AG09319 (cell line): ENCODE measurements around the gene CTNNBL1.

Experiments
- DNase-seq: peaks from one replicate; pipeline ENCODE4 v3.0.0-alpha.2; 2010; ENCODE audit warnings: low read depth; ENCODE audit errors: extremely low read depth
- TF ChIP-seq, protein P1 (sequence below): IDR thresholded peaks from 2 replicates; pipeline ENCODE4 v1.5.1; 2011; ENCODE audit warnings: low read depth, mild to moderate bottlenecking, inconsistent platforms, low read length, moderate library complexity

Gene CTNNBL1

DNA sequence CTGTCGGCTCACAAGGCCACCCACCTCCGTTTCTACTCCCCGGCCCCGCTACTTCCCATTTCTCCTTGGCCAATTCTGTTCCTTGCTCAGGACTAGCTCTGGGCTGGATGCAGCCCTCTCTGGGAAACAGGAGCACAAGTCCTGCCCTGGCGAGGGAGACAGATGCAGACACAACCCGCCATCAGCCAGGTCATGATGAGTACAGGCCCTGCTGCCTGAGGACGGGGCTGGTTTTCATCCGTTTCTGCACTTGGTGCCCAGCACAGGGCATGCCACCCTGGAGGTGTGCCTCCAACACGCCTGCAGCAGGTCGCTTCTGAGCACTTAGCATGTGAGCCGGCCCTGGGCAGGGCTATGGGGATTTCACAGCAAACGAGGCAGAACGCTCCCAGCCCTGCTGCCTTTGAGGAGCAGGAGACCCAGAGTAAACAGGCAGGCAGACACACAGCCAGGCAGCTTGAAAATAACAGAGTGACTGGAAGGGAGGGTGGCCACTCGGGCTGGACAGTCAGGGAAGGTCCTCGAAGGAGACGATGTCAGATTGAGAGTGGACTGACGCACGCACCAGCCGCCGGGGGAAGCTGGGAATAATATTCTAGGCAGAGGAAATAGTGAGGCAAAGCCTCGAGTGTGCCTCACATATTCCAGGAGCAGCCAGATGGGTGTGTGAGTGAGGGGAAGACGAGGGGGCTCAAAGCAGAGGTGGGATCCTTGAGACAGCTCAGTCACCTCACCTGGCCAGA is 187.9 kb downstream of the CTNNBL1 start:
- TF ChIP-seq, protein P1, sequence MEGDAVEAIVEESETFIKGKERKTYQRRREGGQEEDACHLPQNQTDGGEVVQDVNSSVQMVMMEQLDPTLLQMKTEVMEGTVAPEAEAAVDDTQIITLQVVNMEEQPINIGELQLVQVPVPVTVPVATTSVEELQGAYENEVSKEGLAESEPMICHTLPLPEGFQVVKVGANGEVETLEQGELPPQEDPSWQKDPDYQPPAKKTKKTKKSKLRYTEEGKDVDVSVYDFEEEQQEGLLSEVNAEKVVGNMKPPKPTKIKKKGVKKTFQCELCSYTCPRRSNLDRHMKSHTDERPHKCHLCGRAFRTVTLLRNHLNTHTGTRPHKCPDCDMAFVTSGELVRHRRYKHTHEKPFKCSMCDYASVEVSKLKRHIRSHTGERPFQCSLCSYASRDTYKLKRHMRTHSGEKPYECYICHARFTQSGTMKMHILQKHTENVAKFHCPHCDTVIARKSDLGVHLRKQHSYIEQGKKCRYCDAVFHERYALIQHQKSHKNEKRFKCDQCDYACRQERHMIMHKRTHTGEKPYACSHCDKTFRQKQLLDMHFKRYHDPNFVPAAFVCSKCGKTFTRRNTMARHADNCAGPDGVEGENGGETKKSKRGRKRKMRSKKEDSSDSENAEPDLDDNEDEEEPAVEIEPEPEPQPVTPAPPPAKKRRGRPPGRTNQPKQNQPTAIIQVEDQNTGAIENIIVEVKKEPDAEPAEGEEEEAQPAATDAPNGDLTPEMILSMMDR, result no peak
- no peak for DNase-seq

DNA sequence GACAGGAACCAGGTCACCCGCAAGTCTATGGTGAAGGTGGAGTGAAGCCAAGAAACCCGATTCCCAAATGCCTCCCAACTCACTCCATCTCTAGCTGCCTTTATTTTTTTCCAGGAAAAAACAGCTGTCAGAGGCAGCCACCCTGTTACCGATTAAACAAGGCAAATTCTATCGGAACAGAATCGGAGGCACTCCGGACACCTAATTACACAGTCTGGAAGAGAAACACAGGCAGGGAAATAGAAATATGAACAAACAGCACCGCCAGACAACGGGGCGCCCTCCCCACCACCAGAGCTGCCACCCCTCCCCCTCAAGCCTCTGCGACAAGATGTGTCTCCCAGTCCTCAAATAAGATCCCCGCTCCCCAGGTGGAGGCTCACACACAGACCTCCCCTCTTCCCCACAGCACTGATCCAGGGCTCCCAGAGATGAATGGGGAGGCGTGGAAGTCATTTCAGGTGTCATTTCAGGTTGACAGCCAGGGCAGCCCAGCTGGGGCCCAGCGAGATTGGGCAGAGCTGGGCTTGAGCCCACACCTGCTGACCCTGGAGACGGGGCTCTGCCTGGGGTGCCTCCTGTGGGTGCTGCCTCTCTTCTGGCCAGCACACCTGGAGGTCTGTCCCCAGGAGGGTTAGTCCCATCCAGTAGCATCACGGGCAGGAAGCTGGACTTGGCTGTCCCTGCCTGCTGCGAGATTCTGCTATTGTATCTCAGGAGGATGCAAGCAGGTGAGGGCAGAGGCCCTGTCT is 189.3 kb downstream of the CTNNBL1 start:
- no peak for DNase-seq
- TF ChIP-seq, protein P1, result no peak

DNA sequence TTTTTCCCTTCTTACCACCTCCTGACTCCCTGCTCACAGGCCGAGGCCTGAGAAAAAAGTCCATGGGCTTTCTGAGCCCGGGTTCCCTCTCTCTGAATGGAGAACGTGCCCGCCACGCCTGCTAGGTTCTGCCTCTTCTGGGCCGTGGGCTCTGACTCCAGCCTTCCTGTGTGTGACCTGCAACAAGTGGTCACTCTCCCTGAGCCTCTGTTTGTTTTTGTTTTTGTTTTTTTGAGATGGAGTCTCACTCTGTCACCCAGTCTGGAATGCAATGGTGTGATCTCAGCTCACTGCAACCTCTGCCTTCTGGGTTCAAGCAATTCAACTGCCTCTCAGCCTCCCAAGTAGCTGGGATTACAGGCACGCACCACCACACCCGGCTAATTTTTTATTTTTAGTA is 191.2 kb downstream of the CTNNBL1 start:
- DNase-seq, result no peak
- TF ChIP-seq, protein P1, result no peak

DNA sequence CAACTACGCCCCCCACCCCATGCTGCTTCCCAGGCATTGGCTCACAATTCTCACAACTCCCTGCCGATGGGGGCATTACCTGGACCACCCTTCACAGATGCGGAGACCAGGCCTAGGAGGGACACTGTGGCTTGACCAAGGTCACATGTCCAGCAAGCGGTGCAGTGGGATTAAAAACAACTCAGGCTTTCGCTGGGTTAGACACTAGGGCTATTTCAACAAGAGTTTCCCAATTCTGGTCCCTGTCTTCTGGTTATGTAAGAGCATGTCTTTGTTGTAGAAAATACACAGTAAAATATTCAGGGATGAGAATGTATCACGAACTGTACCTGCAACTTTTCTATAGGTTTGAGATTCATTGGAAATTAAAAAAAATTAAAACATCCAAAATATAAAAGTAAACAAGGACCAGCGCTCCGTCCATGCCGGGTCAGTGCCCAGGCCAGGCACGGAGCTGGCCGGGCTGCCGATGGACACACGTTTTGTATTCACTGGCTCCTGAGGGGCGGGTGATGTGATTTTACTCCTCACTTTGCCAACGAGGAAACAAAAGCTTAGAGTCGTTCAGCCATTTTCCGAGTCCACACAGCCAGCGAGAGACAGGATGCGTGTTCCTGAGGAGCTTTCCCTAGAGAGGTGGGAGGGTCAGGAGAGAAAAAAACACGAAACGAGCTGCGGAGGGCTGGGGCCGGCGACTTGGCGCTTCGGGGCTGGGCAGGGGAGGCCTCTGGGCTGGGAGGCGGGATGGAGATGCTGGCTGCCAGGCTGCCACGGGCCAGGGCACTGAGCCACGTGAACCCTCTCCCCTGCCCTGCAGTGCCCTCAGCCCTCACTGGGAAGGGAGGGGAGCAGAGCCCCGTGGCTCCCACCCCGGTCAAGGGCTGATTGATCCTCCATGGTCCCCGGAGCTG is 192.0 kb downstream of the CTNNBL1 start:
- DNase-seq, result no peak
- TF ChIP-seq, protein P1, result no peak

DNA sequence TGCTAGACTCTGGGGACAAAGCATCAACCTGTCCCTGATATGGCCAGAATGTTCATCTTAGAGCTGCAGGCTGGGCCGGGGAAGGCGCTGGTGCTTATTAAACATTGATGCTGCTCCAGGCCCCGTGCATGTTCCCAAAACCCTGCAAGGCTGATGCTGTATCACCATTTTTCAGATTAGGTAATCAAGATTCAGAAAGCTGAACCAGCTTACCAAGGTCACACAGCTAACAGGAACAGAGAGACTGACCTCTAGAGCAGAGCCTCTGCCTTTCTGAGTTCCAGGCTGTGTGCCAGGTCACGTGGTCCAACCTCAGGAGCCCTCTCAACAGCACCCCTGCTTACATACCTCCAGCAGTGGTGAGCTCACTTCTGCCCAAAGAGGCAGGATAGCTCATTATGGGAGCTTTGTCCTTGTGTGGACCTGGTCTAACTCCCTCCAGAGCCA is 193.0 kb downstream of the CTNNBL1 start:
- DNase-seq, result no peak
- TF ChIP-seq, protein P1, result no peak

DNA sequence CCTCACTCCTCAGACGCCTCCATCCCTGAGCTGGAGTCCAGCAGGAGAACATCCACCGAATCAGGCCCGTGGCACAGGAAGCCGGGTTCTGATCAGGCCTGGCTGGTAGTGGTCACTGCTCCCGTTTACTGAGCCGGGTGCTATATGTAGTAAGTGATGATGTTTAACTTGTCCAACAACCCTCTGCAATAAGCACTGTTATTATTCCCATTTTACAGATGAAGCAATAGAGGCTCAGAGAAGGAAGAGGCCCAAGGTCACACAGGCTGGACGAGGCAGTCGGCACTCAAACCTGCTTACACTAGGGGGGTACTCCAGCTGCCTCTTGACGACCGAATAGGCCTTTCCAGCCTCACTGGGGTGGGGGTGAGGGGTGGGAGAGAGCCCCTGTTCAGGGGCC is 194.8 kb downstream of the CTNNBL1 start:
- TF ChIP-seq, protein P1, result no peak
- no peak for DNase-seq
